SU-DHL-6 (cell line): ENCODE results near the gene CRYGC.

Experiments used
- EZH2phosphoT487 ChIP-seq: fragments of 200-600 bp; sonication (generic), shearing (Covaris generic); conservative IDR thresholded peaks from 2 replicates; pipeline ENCODE4 v1.6.1; 2018; ENCODE audit warnings: mild to moderate bottlenecking, antibody characterized with exemption, low read length, moderate library complexity, mixed read lengths
- TF ChIP-seq, protein P1 (sequence below): fragments of 200-600 bp; sonication (generic); IDR thresholded peaks from one replicate; pipeline ENCODE4 v1.5.1; 2017; ENCODE audit warnings: antibody characterized with exemption, mild to moderate bottlenecking, low read length, moderate library complexity; ENCODE audit not compliant: insufficient read depth, poor library complexity, severe bottlenecking

DNA sequence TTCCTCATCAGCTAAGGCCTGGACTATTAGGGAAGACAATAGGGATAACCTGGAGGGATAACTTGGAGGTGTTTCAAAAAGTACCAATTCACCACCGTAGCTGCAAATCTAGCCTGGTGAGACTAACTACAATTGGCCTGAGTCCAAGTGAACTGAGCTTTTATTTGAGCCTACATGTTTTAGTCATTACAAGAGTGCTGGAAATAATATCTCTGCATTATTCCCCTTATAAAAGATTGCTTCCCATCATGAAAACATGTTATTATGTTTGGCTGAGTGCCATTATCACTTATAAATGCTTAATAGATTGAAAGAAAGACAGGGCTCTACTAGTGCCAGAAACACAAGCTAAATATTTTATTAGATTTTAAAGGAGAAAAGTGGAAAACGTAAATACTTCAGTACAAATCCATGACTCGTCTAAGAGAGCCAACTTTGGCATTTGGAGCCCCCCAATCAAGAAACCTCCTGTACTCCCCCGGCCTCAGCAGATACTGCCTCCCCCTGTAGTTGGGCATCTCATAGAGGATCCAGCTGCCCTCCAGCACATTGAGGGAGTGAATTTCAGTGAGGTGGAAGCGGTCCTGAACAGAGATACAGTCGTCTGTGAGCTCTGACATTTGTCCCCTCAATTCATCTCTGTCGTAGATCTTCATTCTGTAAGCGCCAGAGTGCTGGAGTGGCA is 12.8 kb upstream of the CRYGC start:
- TF ChIP-seq, protein P1, sequence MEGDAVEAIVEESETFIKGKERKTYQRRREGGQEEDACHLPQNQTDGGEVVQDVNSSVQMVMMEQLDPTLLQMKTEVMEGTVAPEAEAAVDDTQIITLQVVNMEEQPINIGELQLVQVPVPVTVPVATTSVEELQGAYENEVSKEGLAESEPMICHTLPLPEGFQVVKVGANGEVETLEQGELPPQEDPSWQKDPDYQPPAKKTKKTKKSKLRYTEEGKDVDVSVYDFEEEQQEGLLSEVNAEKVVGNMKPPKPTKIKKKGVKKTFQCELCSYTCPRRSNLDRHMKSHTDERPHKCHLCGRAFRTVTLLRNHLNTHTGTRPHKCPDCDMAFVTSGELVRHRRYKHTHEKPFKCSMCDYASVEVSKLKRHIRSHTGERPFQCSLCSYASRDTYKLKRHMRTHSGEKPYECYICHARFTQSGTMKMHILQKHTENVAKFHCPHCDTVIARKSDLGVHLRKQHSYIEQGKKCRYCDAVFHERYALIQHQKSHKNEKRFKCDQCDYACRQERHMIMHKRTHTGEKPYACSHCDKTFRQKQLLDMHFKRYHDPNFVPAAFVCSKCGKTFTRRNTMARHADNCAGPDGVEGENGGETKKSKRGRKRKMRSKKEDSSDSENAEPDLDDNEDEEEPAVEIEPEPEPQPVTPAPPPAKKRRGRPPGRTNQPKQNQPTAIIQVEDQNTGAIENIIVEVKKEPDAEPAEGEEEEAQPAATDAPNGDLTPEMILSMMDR, result no peak
- no peak for TF ChIP-seq EZH2phosphoT487
